Rectal smooth muscle tissue (tissue), 1 donor: ENCODE results near the gene TENM3.

ENCODE experiments used
- H3K27ac ChIP-seq: one replicate; pipeline ENCODE4 v1.7.0; 2013; ENCODE audit warnings: low read depth, low read length, inconsistent platforms
- H3K27me3 ChIP-seq: one replicate; pipeline ENCODE4 v1.7.0; 2013; ENCODE audit warnings: low read length; ENCODE audit not compliant: control insufficient read depth, insufficient read depth
- H3K36me3 ChIP-seq: one replicate; pipeline ENCODE4 v1.7.0; 2013; ENCODE audit warnings: low read length; ENCODE audit not compliant: control insufficient read depth, insufficient read depth
- H3K4me1 ChIP-seq: one replicate; pipeline ENCODE4 v1.7.0; 2013; ENCODE audit warnings: low read length; ENCODE audit not compliant: control insufficient read depth, insufficient read depth
- H3K4me3 ChIP-seq: one replicate; pipeline ENCODE4 v1.7.0; 2013; ENCODE audit warnings: low read length
- H3K9ac ChIP-seq: one replicate; pipeline ENCODE4 v1.7.0; 2013; ENCODE audit warnings: low read length

TENM3 gene

DNA sequence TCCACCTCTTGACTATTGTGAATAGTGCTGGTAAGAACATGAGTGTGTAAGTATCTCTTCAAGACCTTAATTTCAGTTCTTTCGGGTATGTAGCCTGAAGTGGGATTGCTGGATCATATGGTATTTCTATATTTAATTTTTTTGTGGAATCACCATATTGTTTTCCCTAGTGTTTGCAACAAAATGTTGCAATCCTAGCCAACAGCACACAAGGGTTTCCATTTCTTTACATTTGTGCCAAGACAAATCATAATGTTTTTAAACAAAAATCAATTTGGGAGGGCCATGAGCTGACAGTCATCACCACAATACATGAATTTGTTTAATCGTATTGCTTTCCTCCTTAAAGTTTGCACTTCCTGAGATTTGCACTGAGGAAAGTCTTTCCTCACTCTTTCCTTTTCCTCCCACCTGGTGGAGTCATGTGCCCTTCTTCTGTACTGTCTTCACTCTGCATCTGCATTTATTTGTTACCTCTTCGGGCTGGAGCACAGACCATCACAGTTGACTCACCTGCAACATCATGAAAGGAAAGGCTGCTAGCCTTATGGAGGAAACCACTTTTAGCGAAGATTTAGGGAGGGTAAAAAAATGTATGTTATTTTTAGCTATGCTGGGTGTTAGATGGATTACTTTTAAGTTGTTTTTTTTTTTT, 404.6 kb downstream of the TENM3 start:
- Histone ChIP-seq H3K4me1 (peaks cover 8% of the 10 kb centered on the region), H3K36me3 (no peaks in the 10 kb centered on the region), H3K27me3 (no peaks in the 10 kb centered on the region), H3K9ac (no peak overlapping the region), H3K4me3 (no peak overlapping the region), H3K27ac (no peak overlapping the region)

DNA sequence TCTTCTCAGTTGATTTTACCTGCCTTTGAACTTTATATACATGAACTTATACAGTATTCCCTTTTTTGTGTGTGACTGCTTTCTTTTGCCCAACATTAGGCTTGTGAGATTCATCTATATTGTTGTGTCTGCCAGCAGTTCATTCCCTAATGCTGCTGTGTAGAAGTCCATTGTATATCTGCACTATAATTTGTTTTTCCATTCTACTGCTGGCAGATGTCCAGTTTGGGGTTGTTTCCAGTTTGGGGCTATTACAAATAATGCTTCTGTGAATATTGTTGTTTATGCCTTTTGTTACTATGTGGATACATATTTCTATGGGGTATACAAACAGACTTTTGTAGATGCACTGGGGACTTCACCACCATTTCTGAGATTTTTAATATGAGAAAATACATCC, 405.6 kb downstream of the TENM3 start:
- Histone ChIP-seq H3K4me3 (no peak overlapping the region), H3K27ac (no peak overlapping the region), H3K36me3 (no peaks in the 10 kb centered on the region), H3K4me1 (peaks cover 4% of the 10 kb centered on the region), H3K9ac (no peak overlapping the region), H3K27me3 (no peaks in the 10 kb centered on the region)

DNA sequence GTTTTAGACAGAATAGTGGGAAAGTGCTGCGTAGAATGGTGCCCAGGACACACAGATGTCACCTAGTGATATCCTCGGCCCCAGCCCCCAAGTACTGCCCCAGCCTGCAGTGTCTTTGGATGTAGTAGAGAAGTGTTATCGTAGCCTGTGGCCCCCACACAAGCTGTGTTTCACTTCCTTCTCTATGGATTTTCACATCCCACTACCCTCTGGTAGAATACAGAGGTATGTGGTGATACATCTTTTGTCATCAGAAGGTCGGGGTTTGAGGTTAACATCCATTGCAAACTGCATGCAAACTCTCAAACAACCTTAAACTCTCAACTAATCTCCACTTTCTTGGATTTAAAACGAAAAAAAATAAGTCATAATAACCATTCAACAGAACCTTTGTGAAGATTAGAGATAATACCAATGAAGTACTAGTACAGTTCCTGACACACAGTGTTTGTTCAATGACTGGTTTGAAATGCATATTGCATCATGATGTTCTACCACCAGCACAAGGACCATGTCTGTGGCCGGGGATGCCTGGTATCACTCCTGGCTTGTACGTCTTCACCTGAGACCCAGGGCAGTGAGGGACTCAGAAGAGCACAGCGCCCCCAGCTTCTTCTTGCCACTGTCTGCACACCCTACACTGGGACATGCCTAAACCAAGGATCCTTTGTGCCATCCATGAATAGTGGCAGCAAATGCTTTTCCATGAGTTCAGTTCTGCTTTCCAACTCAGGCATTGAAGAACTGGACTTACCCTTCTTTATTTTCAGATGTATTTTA, 406.7 kb downstream of the TENM3 start:
- Histone ChIP-seq H3K27me3 (no peaks in the 10 kb centered on the region), H3K36me3 (no peaks in the 10 kb centered on the region), H3K27ac (no peak overlapping the region), H3K4me1 (no peaks in the 10 kb centered on the region), H3K4me3 (no peak overlapping the region), H3K9ac (no peak overlapping the region)

DNA sequence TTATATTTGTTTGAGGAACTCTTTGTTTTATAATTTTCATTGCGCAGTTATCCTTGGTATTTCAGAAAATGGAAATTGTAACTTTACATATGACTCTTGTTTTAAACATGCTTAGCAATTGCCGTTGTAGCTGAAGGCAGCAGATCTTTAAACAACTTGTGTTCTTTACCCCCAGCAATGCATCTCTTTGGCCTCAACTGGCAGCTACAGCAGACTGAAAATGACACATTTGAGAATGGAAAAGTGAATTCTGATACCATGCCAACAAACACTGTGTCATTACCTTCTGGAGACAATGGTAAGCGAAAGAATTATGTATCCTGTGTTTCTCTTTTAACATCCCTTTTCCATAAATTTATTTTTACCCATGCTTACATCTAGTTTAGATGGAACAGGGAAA, 410.4 kb downstream of the TENM3 start:
- Histone ChIP-seq H3K36me3 (no peaks in the 10 kb centered on the region), H3K27me3 (no peaks in the 10 kb centered on the region), H3K9ac (no peak overlapping the region), H3K27ac (no peak overlapping the region), H3K4me3 (no peak overlapping the region), H3K4me1 (no peaks in the 10 kb centered on the region)

DNA sequence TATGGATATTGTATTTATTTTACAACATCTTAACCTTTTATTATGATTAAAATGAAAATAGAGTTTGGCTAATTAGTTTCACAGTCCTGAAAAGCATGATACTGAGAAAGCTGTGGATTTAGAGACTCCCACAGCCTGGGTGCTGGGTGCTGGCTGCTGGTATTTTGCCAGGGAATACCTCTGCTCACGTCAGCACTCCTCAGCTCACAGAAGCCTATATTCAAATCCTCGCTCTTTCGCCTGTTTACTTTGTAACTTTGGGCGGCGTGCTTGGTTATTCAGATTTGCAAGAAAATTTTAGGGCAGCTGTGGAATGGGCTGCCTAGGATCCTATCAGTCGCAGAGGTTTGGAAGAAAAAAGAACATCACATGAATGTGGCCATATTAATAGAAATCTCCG, 412.1 kb downstream of the TENM3 start:
- no peaks in the 10 kb centered on the region for H3K36me3 ChIP-seq
- H3K27ac ChIP-seq: no peak overlapping the region
- no peaks in the 10 kb centered on the region for H3K27me3 ChIP-seq
- no peaks in the 10 kb centered on the region for H3K4me1 ChIP-seq
- no peak overlapping the region for H3K4me3 ChIP-seq
- no peak overlapping the region for H3K9ac ChIP-seq

DNA sequence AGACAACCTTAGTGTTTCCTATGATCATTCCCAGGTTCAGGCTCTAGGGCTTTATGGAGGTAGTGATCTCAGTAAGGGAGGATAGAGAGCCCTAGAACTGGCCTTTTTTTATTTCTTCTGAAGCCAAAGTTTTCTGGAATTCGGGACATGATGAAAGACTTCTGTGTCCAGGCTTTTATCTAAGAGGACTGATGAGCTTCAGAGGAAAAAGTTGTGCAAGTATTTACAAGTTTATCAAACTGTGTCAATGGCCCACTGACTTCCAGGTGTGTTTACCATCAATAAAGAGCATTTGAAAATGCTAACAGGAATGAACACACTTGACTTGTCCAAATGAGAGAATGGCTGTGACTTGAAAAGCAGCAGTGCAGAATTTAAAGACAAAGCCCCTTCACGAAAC, 419.3 kb downstream of the TENM3 start:
- H3K27me3 ChIP-seq: no peaks in the 10 kb centered on the region
- no peak overlapping the region for H3K9ac ChIP-seq
- H3K4me1 ChIP-seq: no peaks in the 10 kb centered on the region
- H3K4me3 ChIP-seq: no peak overlapping the region
- no peak overlapping the region for H3K27ac ChIP-seq
- H3K36me3 ChIP-seq: no peaks in the 10 kb centered on the region

DNA sequence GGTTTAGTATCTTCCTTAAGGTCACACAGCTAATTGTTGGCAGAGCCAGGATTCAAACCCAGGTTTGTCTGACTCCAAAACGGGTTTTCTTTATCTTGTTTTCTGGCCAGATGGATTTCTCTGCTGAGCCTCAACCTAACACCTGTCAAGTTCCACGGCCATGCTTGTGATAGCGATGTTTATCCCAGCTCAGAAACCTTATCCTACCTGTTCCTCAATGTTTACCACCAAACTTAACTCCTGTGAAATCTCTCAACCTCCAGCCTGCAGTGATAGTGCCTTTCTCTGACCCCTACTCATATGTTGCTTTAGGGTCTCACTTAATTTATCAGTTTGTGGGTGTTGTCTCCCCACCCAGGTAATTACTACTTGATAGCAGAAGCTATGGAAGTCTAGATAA, 428.0 kb downstream of the TENM3 start:
- no peak overlapping the region for H3K4me3 ChIP-seq
- no peaks in the 10 kb centered on the region for H3K4me1 ChIP-seq
- no peak overlapping the region for H3K27ac ChIP-seq
- no peaks in the 10 kb centered on the region for H3K36me3 ChIP-seq
- H3K9ac ChIP-seq: no peak overlapping the region
- no peaks in the 10 kb centered on the region for H3K27me3 ChIP-seq

DNA sequence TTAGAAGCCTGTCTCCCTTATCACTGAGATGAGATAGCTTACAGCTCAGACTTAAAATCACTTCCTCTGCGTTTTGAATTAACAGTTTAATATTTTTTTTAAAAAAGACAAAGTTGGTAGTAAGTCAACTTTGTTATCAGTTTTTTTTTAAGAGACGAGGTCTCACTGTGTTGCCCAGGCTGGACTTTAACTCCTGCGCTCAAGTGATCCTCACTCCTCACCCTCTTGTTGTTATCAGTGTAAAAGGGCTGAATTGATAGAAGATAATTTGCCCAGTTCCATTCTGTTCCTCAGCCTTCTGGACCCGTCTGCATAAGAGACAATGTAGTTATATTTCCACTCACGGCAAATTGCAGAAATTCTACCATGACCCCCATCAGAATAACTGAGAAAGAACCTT, 428.5 kb downstream of the TENM3 start:
- H3K4me1 ChIP-seq: no peaks in the 10 kb centered on the region
- H3K36me3 ChIP-seq: no peaks in the 10 kb centered on the region
- no peak overlapping the region for H3K9ac ChIP-seq
- H3K4me3 ChIP-seq: no peak overlapping the region
- H3K27ac ChIP-seq: no peak overlapping the region
- no peaks in the 10 kb centered on the region for H3K27me3 ChIP-seq

DNA sequence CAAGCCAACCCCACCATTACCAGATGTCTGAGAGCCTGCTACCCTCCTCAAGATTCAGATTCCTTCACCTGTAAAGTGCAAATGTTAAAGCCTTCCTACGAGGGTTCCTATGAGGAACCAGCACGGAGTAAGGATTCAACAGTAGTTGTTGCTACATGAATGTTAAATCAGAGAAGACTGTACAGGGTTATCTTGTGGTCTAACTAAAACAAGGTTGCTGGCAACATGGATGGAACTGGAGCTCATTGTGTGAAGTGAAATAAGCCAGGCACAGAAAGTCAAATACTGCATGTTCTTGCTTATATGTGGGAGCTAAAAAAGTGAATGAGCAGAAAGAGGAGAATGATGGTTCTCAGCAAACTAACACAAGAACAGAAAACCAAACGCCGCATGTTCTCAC, 435.4 kb downstream of the TENM3 start:
- Histone ChIP-seq H3K27ac (no peak overlapping the region), H3K4me3 (no peak overlapping the region), H3K36me3 (no peaks in the 10 kb centered on the region), H3K4me1 (peaks cover 3% of the 10 kb centered on the region), H3K9ac (no peak overlapping the region), H3K27me3 (no peaks in the 10 kb centered on the region)

DNA sequence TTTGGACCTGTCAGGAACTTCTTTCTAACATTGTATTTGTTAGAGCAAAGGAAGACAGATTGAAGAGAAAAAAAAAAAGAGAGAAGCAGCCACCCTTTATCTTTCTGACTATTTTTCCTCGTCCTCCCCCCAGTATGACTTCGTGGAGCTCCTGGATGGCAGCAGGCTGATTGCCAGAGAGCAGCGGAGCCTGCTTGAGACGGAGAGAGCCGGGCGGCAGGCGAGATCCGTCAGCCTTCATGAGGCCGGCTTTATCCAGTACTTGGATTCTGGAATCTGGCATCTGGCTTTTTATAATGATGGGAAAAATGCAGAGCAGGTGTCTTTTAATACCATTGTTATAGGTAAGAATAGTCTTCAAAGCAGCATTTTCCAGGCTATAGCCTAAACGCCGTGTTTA, 436.3 kb downstream of the TENM3 start:
- H3K27ac ChIP-seq: no peak overlapping the region
- no peak overlapping the region for H3K4me3 ChIP-seq
- no peak overlapping the region for H3K9ac ChIP-seq
- H3K36me3 ChIP-seq: no peaks in the 10 kb centered on the region
- no peaks in the 10 kb centered on the region for H3K27me3 ChIP-seq
- peaks cover 3% of the 10 kb centered on the region for H3K4me1 ChIP-seq

DNA sequence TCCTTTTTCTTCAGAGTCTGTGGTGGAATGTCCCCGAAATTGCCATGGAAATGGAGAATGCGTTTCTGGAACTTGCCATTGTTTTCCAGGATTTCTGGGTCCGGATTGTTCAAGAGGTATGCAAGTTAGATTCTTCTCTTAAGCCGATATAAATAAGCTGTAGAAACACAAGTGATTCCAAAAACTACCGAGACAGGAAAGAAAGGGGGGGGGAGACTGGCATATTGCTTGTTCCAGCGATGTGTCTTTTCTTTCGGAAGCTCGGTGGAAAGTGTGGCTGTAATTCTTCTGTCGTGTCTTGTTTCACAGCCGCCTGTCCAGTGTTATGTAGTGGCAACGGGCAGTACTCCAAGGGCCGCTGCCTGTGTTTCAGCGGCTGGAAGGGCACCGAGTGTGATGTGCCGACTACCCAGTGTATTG, 437.0 kb downstream of the TENM3 start:
- Histone ChIP-seq H3K9ac (no peak overlapping the region), H3K4me3 (peak overlapping the region; percentile 4), H3K4me1 (peaks cover 3% of the 10 kb centered on the region), H3K27me3 (no peaks in the 10 kb centered on the region), H3K27ac (no peak overlapping the region), H3K36me3 (no peaks in the 10 kb centered on the region)

DNA sequence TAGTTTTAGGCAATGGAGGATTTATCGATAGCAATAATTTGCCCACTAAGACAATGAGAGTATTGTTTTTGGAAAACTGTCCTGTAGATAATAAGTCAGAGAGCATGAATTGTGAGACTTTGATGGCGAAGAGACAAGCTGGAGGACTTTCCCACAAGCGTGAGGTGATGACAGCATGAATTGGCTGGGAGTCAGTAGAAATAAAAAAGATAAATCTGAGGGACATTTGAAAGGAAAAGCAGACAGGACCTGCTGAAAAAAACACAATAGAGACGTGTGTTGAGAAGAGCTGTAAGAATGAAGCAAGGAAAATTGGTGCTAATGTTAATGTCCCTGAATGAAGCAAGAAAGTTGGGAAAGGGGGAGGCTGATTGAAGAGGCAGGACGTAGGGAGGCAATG, 440.5 kb downstream of the TENM3 start:
- no peak overlapping the region for H3K27ac ChIP-seq
- no peaks in the 10 kb centered on the region for H3K36me3 ChIP-seq
- H3K4me1 ChIP-seq: peaks cover 3% of the 10 kb centered on the region
- H3K4me3 ChIP-seq: no peak overlapping the region
- no peaks in the 10 kb centered on the region for H3K27me3 ChIP-seq
- H3K9ac ChIP-seq: no peak overlapping the region

DNA sequence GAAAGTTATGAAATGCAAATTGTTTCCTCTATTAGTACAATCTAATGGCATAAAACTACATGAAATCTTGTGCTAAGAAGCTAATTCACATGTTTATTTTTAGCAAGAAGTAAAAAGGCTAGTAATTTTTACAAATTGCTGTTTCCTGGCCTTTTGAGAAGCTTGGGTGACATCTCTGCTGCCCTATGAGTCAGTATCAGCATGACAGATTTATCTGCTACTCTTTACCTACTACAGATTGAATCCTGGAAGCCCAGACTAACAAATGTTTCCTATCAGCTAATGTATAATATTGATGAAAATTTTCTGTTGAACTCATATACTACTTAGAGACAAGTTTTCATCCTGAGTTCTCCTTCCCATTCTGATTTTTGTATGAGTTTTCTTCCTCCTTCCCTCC, 441.6 kb downstream of the TENM3 start:
- no peaks in the 10 kb centered on the region for H3K27me3 ChIP-seq
- no peak overlapping the region for H3K4me3 ChIP-seq
- peaks cover 3% of the 10 kb centered on the region for H3K4me1 ChIP-seq
- no peak overlapping the region for H3K27ac ChIP-seq
- H3K36me3 ChIP-seq: no peaks in the 10 kb centered on the region
- no peak overlapping the region for H3K9ac ChIP-seq
